CD14-positive monocyte (primary cell): ENCODE data around the gene CHST2. TPM values are rescaled to one million over a fixed set of nuclear protein-coding genes. Genes with fewer than 3 reads are reported as not detected.

ENCODE experiments used
- DNase-seq, 3 donors: peaks; one replicate each; pipeline ENCODE4 v3.0.0-alpha.2; 2011 to 2022
- H2AFZ ChIP-seq: 2 replicates; pipeline ENCODE4 v1.6.0; 2012; ENCODE audit warnings: mild to moderate bottlenecking, low read depth, low read length, inconsistent platforms; ENCODE audit not compliant: insufficient read depth, poor library complexity, severe bottlenecking
- H3K27ac ChIP-seq, 2 donors: 1 replicate in 1 of 2; 2 replicates in 1 of 2; pipeline ENCODE4 v1.5.1; 2012 to 2013; ENCODE audit warnings: low read length in 2 of 2, control low read depth in 1 of 2, inconsistent platforms in 1 of 2, low read depth in 1 of 2, mild to moderate bottlenecking in 1 of 2
- H3K27me3 ChIP-seq, 2 donors: one replicate each; pipeline versions ENCODE4 v1.6.0 to v1.6.1; 2011 to 2013; ENCODE audit warnings: low read length in 2 of 2; ENCODE audit not compliant: control insufficient read depth in 2 of 2, insufficient read depth in 2 of 2
- H3K36me3 ChIP-seq, 2 donors: replicated peaks in 1 of 2; 1 replicate in 1 of 2; 2 replicates in 1 of 2; pipeline versions ENCODE4 v1.5.1 to v1.6.1; 2012 to 2013; ENCODE audit warnings: low read length in 2 of 2, control low read depth in 1 of 2, inconsistent platforms in 1 of 2, mild to moderate bottlenecking in 1 of 2; ENCODE audit not compliant: insufficient read depth in 2 of 2, control insufficient read depth in 1 of 2
- H3K4me1 ChIP-seq, 2 donors: 1 replicate in 1 of 2; 2 replicates in 1 of 2; pipeline versions ENCODE4 v1.5.1 to v1.6.1; 2012 to 2013; ENCODE audit warnings: low read length in 2 of 2, control low read depth in 1 of 2, inconsistent platforms in 1 of 2, mild to moderate bottlenecking in 1 of 2, moderate library complexity in 1 of 2; ENCODE audit not compliant: insufficient read depth in 2 of 2, control insufficient read depth in 1 of 2
- H3K4me2 ChIP-seq: replicated peaks from 2 replicates; pipeline ENCODE3; 2012; ENCODE audit warnings: low read length, moderate library complexity, mild to moderate bottlenecking; ENCODE audit not compliant: poor library complexity, severe bottlenecking; ENCODE audit errors: extremely low read depth
- H3K4me3 ChIP-seq, 3 experiments: fragments of 200-600 bp in 1 of 3; sonication (generic) in 1 of 3; replicated peaks in 1 of 3; 1 replicate in 2 of 3; 2 replicates in 1 of 3; pipeline ENCODE4 v1.5.1; 2011 to 2013; ENCODE audit warnings: low read length in 3 of 3, mild to moderate bottlenecking in 3 of 3, control low read depth in 2 of 3, low read depth in 2 of 3, inconsistent platforms in 1 of 3, moderate library complexity in 1 of 3
- H3K79me2 ChIP-seq: 2 replicates; pipeline ENCODE4 v1.6.0; 2012; ENCODE audit warnings: mild to moderate bottlenecking, control low read depth, inconsistent platforms, low read length, moderate library complexity; ENCODE audit not compliant: insufficient read depth
- H3K9ac ChIP-seq: 2 replicates; pipeline ENCODE4 v1.6.0; 2017; ENCODE audit warnings: low read length, mild to moderate bottlenecking; ENCODE audit not compliant: insufficient read depth, poor library complexity, severe bottlenecking
- H3K9me3 ChIP-seq, 2 donors: replicated peaks in 1 of 2; 1 replicate in 1 of 2; 2 replicates in 1 of 2; pipeline versions ENCODE4 v1.5.1 to v1.6.1; 2012 to 2013; ENCODE audit warnings: low read length in 2 of 2, control low read depth in 1 of 2; ENCODE audit not compliant: control insufficient read depth in 1 of 2, insufficient read depth in 1 of 2
- H4K20me1 ChIP-seq: 2 replicates; pipeline ENCODE4 v1.6.0; 2012; ENCODE audit warnings: mild to moderate bottlenecking, low read length, control low read depth, moderate library complexity; ENCODE audit not compliant: insufficient read depth
- H3K27ac Mint-ChIP-seq, 7 donors: one replicate each; pipeline ENCODE4 v1.8.0; 2020; ENCODE audit warnings: mild to moderate bottlenecking in 7 of 7, mixed read lengths in 7 of 7, moderate library complexity in 6 of 7, inconsistent platforms in 2 of 7
- H3K27me3 Mint-ChIP-seq, 3 donors: one replicate each; pipeline ENCODE4 v1.8.0; 2021 to 2022; ENCODE audit warnings: low read depth in 3 of 3, mild to moderate bottlenecking in 3 of 3, mixed read lengths in 3 of 3, moderate library complexity in 3 of 3, inconsistent platforms in 1 of 3
- H3K36me3 Mint-ChIP-seq, 2 donors: one replicate each; pipeline ENCODE4 v1.8.0; 2020; ENCODE audit warnings: mixed read lengths in 2 of 2, inconsistent platforms in 1 of 2, mild to moderate bottlenecking in 1 of 2
- H3K4me1 Mint-ChIP-seq: one replicate; pipeline ENCODE4 v1.8.0; 2020; ENCODE audit warnings: mild to moderate bottlenecking, mixed read lengths
- H3K4me3 Mint-ChIP-seq, 2 donors: one replicate each; pipeline ENCODE4 v1.8.0; 2020; ENCODE audit warnings: mild to moderate bottlenecking in 2 of 2, mixed read lengths in 2 of 2, moderate library complexity in 1 of 2
- H3K9me3 Mint-ChIP-seq, 7 donors: one replicate each; pipeline ENCODE4 v1.8.0; 2020 to 2022; ENCODE audit warnings: mixed read lengths in 7 of 7, mild to moderate bottlenecking in 6 of 7, moderate library complexity in 6 of 7, inconsistent platforms in 2 of 7
- CTCF ChIP-seq: fragments of 200-600 bp; IDR thresholded peaks from one replicate; pipeline ENCODE4 v1.8.0; 2022; ENCODE audit warnings: antibody characterized with exemption, mild to moderate bottlenecking
- WGBS: methylation state at CpG from one replicate; pipeline ENCODE4 v1.1.5; 2013; ENCODE audit warnings: missing lambda C conversion rate; ENCODE audit not compliant: insufficient coverage; 5-methylcytosine and 5-hydroxymethylcytosine counted together
- intact Hi-C, 2 donors: fragments of 100-400 bp; cut with micrococcal nuclease; formaldehyde crosslinking; loops; one replicate each; pipeline versions ENCODE4 v1.15.0 to v1.15.1; 2023
- polyA plus RNA-seq, 3 donors: library from polyadenylated mRNA; depleted of rRNA in 1 of 3; unstranded in 2 of 3; stranded (reverse) in 1 of 3; fragments of 300-500 nt in 2 of 3; fragments of >200 nt in 1 of 3; fragmentation: Illumina TruSeq in 2 of 3; gene quantifications; 1 replicate in 2 of 3; 2 replicates in 1 of 3; pipeline ENCODE4 v1.2.3, GENCODE V29; 2012 to 2021

The CHST2 gene
- polyA plus RNA-seq, 3 donors, result 6.1 to 18.0 (median 9.6) TPM

DNA sequence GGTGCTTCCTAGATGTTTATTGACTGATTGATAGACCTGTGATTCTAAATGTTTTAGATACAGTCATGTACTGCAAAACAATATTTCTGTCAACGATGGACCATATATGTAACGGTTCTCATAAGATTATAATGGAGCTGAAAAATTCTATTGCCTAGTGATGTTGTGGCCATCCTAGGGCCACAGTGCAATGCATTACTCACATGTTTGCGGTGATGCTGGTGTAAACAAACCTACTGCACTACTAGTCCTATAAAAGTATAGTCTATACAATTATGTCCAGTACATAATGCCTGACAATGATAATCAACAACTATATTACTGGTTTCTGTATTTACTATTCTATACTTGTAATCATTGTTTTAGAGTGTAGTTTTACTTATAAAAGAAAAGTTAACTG lies 46.8 kb downstream of the CHST2 start:
- Mint-ChIP-seq H3K27me3 (no peaks in the 10 kb centered on the region), H3K9me3 (peaks cover 0 to 3% (median 1%) of the 10 kb centered on the region in 7 donors), H3K36me3 (peaks cover 6 to 7% of the 10 kb centered on the region in 2 donors), H3K4me3 (no peak overlapping the region), H3K27ac (peak overlapping the region; percentile 59 to 88 (median 87)), H3K4me1 (peaks cover 75% of the 10 kb centered on the region)
- Histone ChIP-seq H3K4me3 (no peak overlapping the region), H3K27me3 (no peaks in the 10 kb centered on the region), H3K27ac (peak overlapping the region in 1 of 2 donors; percentile 35), H3K36me3 (no peaks in the 10 kb centered on the region), H3K9ac (no peak overlapping the region), H3K4me2 (no peak overlapping the region), H3K4me1 (peaks cover 78 to 86% of the 10 kb centered on the region in 2 donors), H3K79me2 (no peaks in the 10 kb centered on the region), H2AFZ (no peak overlapping the region), H3K9me3 (no peaks in the 10 kb centered on the region), H4K20me1 (no peaks in the 10 kb centered on the region)
- DNase-seq, result no peak
- no peak for TF ChIP-seq CTCF
- intact Hi-C loops, result loop anchor here in 1 of 2 donors (5.0 kb wide), 1 partner anchor 44 kb away; no protein-coding TSS in a partner anchor
- whole genome bisulfite sequencing, result no CpG with 5 or more reads among the region's 3 CpGs

DNA sequence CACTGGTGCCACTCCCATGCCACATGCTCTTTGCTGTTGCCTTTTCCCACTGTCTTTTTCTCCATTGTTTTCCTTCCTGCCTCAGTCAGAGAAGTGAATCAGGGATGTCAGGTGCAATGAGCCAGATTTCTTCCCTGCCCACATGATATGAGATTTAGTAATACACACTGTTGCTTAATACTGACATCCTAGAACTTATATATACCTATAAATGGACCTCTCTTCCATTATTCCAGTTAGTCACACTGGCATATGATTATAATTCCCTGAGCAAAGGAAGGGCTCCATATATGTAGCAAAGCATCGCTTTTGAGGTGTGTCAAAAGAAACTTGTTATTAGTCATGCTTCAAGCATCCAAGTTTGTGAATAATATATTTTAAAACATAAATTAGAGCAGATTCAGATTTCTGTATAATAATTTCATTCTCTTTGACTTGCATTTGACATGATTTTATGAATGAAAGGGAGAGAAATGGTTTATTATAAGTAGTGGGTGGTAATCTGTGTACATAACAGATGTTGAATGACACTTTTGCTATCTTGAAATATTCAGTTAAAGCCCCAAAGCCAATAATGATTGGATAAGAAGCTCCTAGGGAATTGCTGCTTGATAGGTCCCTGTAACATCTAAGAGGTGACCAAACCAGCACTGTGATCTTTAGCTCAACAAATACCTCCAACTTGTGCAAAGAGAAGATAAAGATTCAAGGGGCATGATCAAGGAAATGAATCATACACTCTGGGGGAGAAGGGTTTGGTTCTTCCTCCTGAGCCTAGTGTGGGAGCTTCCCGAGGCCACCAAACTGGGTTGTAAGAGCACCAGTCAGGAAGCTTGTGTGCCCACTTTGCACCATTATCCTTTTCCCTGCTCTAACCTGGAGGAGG lies 48.6 kb downstream of the CHST2 start:
- H3K27ac ChIP-seq, result peak overlapping the region in 1 of 2 donors; percentile 11
- H3K36me3 ChIP-seq, result no peaks in the 10 kb centered on the region
- peak overlapping the region in 1 of 7 donors; percentile 22 for H3K27ac Mint-ChIP-seq
- WGBS, result no CpG with 5 or more reads among the region's 2 CpGs
- no peaks in the 10 kb centered on the region for H3K27me3 ChIP-seq
- H3K9me3 Mint-ChIP-seq, result peaks cover 0 to 5% (median 4%) of the 10 kb centered on the region in 7 donors
- no peaks in the 10 kb centered on the region for H4K20me1 ChIP-seq
- no peaks in the 10 kb centered on the region for H3K9me3 ChIP-seq
- no peak overlapping the region for H3K9ac ChIP-seq
- no peak overlapping the region for H2AFZ ChIP-seq
- H3K4me1 ChIP-seq, result peaks cover 88 to 92% of the 10 kb centered on the region in 2 donors
- H3K27me3 Mint-ChIP-seq, result no peaks in the 10 kb centered on the region
- peak in 1 of 3 donors; percentile 55 for DNase-seq
- no peak overlapping the region for H3K4me3 ChIP-seq
- peaks cover 84% of the 10 kb centered on the region for H3K4me1 Mint-ChIP-seq
- TF ChIP-seq CTCF, result no peak
- no peaks in the 10 kb centered on the region for H3K79me2 ChIP-seq
- no peak overlapping the region for H3K4me3 Mint-ChIP-seq
- intact Hi-C loops, result loop anchor here in 1 of 2 donors (5.0 kb wide), 1 partner anchor 46 kb away; no protein-coding TSS in a partner anchor
- H3K4me2 ChIP-seq, result no peak overlapping the region
- peaks cover 6 to 7% of the 10 kb centered on the region in 2 donors for H3K36me3 Mint-ChIP-seq
